Stimulated activated effector memory CD8-positive, alpha-beta T cell treated with anti-CD3 and anti-CD28 coated beads, Interleukin-12 subunit alpha, Interleukin-12 subunit beta, amount 100 ng/mL, for 72 hours (primary cell): ENCODE data around the gene SPACDR.

Experiments used
- ATAC-seq: fragments of 150-1000 bp; cut with Tn5 transposase; 2 replicates; pipeline ENCODE4 v1.10.0; 2021
- DNase-seq, 2 donors: peaks; one replicate each; pipeline ENCODE4 v3.0.0; 2021 to 2022; ENCODE audit warnings: low spot score in 2 of 2
- H3K27ac Mint-ChIP-seq: one replicate; pipeline ENCODE4 v1.8.0; 2022; ENCODE audit warnings: mild to moderate bottlenecking, mixed read lengths
- H3K36me3 Mint-ChIP-seq: one replicate; pipeline ENCODE4 v1.8.0; 2022; ENCODE audit warnings: mild to moderate bottlenecking, mixed read lengths
- H3K4me1 Mint-ChIP-seq: one replicate; pipeline ENCODE4 v1.8.0; 2022; ENCODE audit warnings: mixed read lengths
- H3K4me3 Mint-ChIP-seq: one replicate; pipeline ENCODE4 v1.8.0; 2022; ENCODE audit warnings: mild to moderate bottlenecking, mixed read lengths
- H3K9me3 Mint-ChIP-seq: one replicate; pipeline ENCODE4 v1.8.0; 2022; ENCODE audit warnings: mixed read lengths

The SPACDR gene

DNA sequence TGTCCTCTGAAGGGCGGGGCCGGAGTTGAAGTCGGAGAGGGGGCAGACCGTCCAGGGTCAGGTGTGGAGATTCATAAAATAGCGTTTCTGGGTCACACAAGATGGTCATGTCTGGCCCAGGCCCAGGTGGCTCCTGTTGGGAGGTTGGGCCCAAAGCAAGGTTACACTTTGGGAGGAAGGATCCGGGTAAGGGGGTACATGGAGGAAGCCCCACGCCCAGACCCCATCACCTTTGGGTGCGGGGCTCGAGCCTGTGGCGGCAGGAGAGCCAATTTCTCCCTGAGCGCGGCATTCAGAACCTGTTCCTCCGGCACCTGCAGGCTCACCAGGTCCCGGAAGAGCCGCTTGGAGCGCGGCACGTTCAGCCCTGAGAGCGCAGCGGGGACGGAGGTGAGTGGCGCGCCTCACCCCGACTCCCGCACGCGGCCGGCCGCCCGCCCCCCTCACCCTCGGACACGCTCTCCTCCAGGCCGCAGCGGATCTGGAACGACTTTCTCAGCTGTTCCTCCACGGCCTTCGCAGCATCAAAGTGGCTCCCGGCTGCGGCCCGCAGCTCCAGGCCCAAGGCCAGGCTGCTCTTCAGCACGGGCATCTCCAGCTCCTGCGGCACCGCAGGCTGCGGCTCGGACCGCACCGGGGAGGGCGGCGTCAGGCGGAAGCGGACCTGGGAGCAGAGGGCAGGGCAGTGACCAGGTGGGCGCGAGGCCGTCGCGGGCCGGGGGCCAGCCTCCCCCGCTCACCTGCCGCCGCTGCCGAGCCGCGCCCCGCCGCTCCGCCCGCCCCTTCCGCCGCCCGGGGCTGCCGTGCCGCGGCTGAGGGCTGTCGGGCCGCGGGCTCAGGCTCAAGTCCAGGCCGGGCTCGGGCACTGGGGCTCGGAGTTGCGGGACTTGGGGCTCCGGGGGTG lies 28.4 kb downstream of the SPACDR start:
- Mint-ChIP-seq H3K36me3 (peaks cover 57% of the 10 kb centered on the region), H3K27ac (peak overlapping the region; percentile 97), H3K4me3 (peak overlapping the region; percentile 95), H3K4me1 (peaks cover 47% of the 10 kb centered on the region), H3K9me3 (no peaks in the 10 kb centered on the region)
- peak; percentile 52 for ATAC-seq
- DNase-seq, result peak in 1 of 2 donors; percentile 71

DNA sequence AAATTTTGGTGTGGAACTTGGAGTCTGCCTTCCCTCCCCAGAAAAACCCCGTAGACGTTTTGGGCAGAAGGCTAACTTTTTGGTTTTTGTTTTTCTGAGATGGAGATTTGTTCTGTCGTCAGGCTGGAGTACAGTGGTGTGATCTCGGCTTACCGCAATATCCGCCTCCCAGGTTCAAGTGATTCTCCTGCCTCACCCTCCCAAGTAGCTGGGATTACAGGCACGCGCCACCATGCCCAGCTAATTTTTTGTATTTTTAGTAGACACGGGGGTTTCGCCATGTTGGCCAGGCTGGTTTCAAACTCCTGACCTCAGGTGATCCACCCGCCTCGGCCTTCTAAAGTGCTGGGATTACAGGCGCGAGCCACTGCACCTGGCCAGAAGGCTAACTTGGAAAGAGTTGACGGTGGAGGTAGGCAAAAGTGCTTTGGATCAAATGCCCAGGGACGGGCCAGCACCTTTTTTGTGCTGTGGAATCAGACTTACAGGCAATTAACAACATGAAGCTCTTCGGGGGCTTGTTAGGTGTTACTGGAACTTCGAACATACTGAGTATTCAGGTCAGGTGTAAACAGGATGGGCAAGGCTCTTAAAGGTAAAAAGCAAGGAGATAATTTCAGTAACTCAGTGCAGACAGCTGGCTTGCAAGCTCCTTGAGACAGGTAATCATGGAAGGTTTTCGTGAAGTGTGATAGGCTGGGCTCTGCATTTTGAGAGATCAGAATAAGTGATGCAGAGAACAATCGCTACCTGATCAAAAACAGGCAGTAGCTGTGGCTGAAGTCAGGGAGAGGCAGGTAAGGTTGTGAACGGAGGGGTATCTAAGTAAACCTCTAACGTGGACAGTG lies 29.5 kb downstream of the SPACDR start:
- ATAC-seq (no peak), DNase-seq (no peak)
- Mint-ChIP-seq H3K27ac (peak overlapping the region; percentile 95), H3K9me3 (no peaks in the 10 kb centered on the region), H3K4me3 (peak overlapping the region; percentile 95), H3K36me3 (peaks cover 69% of the 10 kb centered on the region), H3K4me1 (peaks cover 53% of the 10 kb centered on the region)

DNA sequence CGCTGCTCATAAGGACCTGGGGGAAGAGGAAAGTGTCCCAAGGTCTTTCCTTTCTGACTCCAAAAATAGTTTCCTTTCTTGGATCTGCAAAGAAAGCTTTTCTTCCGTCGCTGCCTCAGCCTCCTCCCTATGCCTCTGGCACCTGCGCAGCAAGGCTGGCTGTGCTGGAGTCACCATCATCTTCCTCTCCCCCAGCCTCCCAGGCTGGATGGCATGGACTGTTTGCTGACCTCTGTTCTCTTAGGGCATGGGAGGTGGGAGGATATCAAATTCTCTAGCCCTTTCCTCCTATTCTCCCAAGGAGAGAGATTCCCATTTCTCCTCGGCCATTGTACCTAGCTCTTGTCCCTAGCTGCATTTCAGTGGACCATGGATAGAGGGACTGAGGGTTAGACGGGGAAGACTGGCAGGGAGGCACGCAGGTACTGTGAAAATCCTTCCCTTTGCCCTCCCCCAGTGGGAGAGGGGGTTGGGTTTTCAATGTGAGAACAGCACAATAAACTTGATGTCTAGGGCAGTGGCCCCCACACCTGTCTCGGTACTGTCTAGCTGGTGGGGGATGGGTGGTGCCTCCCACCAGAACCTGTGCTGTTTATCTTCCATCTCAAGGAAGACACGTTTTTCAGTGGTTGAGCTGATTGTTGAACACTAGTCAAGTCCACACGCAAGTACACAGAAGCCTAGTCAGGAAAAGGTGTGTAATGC lies 30.3 kb downstream of the SPACDR start:
- Mint-ChIP-seq H3K4me1 (peaks cover 61% of the 10 kb centered on the region), H3K36me3 (peaks cover 76% of the 10 kb centered on the region), H3K9me3 (no peaks in the 10 kb centered on the region), H3K4me3 (peak overlapping the region; percentile 95), H3K27ac (peak overlapping the region; percentile 95)
- ATAC-seq (no peak), DNase-seq (no peak)

DNA sequence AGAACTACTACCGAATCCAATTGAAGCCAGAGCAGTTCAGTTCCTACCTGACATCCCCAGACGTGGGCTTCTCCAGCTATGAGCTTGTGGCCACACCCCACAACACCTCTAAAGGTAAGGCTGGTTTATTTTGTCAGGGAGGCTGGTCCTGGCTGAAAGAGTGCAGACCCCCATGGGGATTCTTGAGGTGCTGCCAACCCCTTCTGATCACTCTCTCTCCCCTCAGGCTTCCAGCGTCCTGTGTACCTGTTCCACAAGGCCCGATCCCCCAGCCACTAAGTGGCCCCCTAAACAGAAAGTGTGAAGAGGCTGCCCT lies 30.8 kb downstream of the SPACDR start:
- Mint-ChIP-seq H3K9me3 (no peaks in the 10 kb centered on the region), H3K4me1 (peaks cover 66% of the 10 kb centered on the region), H3K4me3 (peak overlapping the region; percentile 95), H3K27ac (peak overlapping the region; percentile 95), H3K36me3 (peaks cover 81% of the 10 kb centered on the region)
- ATAC-seq (no peak), DNase-seq (no peak)

DNA sequence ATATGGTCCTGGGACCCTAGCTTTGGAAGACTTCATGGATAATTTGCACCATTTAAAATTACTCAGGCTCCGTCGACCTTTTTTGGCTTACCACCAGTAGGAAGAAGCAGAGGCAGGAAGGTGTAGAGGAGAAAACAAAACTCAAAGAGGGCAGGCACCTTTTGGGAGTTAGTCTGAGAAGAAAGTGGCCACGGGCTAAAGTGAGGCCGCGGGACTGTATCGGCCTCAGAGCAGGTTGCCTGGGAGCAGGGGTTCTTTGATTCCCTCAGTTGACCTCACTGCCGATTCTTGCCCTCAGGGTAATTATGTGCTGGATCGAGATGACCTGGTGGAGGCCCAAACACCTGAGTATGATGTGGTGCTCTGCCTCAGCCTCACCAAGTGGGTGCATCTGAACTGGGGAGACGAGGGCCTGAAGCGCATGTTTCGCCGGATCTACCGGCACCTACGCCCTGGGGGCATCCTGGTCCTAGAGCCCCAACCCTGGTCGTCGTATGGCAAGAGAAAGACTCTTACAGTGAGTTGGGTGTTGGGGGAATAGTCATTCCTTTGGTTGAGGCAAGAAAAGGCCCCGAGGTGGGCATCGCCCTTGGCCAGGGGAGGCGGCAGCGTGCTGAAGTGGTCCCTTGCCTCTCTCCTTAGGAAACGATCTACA lies 31.3 kb downstream of the SPACDR start:
- Mint-ChIP-seq H3K4me3 (peak overlapping the region; percentile 95), H3K36me3 (peaks cover 86% of the 10 kb centered on the region)
- no peak for ATAC-seq

DNA sequence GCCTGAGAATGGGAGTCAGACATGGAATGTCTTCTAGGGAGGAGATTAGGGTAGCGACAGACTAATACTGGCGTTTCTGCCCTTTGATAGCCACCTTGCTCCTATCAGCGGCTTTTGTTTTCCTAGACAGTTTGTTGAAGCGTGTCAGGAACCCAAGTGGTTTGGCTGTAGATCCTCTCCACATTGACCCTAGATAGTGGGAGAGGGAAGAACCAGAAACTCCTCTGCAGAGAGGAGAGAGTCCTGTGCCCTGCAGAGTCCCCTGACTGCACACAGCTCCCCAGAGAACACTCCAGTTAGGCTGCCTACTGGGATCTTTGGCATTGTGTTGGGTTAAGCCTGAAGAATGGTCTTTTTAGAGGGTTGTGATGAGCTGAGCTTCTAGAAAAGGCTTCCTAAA lies 32.0 kb downstream of the SPACDR start:
- H3K36me3 Mint-ChIP-seq, result peaks cover 86% of the 10 kb centered on the region
- H3K4me3 Mint-ChIP-seq, result peak overlapping the region; percentile 95
- DNase-seq (no peak), ATAC-seq (no peak)
- no peaks in the 10 kb centered on the region for H3K9me3 Mint-ChIP-seq
- H3K27ac Mint-ChIP-seq, result peak overlapping the region; percentile 100
- H3K4me1 Mint-ChIP-seq, result peaks cover 71% of the 10 kb centered on the region

More for the DNA sequence above, 31.3 kb downstream of the SPACDR start:
- no peaks in the 10 kb centered on the region for H3K9me3 Mint-ChIP-seq
- H3K27ac Mint-ChIP-seq, result peak overlapping the region; percentile 100
- no peak for DNase-seq
- peaks cover 71% of the 10 kb centered on the region for H3K4me1 Mint-ChIP-seq

DNA sequence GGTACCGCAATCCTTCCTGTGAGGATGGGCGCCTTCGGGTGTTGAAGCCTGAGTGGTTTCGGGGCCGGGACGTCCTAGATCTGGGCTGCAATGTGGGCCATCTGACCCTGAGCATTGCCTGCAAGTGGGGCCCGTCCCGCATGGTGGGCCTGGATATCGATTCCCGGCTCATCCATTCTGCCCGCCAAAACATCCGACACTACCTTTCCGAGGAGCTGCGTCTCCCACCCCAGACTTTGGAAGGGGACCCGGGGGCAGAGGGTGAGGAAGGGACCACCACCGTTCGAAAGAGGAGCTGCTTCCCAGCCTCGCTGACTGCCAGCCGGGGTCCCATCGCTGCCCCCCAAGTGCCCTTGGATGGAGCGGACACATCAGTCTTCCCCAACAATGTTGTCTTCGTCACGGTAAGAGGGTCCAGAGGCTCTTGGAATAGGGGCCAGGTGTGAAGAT lies 32.7 kb downstream of the SPACDR start:
- Mint-ChIP-seq H3K4me1 (peaks cover 71% of the 10 kb centered on the region), H3K27ac (peak overlapping the region; percentile 100), H3K36me3 (peaks cover 83% of the 10 kb centered on the region), H3K4me3 (peak overlapping the region; percentile 95), H3K9me3 (no peaks in the 10 kb centered on the region)
- ATAC-seq, result no peak
- DNase-seq, result no peak

DNA sequence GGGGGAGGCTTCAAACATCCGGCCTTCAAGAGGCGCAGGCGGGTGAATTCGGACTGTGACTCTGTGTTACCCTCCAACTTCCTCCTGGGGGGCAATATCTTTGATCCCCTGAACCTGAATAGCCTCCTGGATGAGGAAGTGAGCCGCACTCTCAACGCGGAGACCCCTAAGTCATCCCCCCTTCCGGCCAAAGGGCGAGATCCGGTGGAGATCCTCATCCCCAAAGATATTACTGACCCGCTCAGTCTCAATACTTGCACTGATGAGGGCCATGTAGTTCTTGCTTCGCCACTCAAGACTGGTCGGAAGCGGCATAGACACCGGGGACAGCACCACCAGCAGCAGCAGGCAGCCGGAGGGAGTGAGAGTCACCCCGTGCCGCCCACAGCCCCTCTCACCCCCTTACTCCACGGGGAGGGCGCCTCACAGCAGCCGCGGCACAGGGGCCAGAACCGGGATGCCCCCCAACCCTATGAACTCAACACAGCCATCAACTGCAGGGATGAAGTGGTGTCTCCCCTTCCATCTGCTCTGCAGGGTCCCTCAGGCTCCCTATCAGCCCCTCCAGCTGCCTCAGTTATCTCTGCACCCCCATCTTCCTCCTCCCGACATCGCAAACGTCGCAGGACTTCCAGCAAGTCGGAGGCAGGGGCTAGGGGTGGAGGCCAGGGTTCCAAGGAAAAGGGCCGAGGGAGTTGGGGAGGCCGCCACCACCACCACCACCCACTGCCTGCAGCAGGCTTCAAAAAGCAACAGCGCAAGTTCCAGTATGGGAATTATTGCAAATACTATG lies 33.4 kb downstream of the SPACDR start:
- Mint-ChIP-seq H3K36me3 (peaks cover 79% of the 10 kb centered on the region), H3K4me1 (peaks cover 71% of the 10 kb centered on the region), H3K27ac (peak overlapping the region; percentile 100), H3K9me3 (no peaks in the 10 kb centered on the region), H3K4me3 (peak overlapping the region; percentile 95)
- DNase-seq (no peak), ATAC-seq (peak; percentile 1)

DNA sequence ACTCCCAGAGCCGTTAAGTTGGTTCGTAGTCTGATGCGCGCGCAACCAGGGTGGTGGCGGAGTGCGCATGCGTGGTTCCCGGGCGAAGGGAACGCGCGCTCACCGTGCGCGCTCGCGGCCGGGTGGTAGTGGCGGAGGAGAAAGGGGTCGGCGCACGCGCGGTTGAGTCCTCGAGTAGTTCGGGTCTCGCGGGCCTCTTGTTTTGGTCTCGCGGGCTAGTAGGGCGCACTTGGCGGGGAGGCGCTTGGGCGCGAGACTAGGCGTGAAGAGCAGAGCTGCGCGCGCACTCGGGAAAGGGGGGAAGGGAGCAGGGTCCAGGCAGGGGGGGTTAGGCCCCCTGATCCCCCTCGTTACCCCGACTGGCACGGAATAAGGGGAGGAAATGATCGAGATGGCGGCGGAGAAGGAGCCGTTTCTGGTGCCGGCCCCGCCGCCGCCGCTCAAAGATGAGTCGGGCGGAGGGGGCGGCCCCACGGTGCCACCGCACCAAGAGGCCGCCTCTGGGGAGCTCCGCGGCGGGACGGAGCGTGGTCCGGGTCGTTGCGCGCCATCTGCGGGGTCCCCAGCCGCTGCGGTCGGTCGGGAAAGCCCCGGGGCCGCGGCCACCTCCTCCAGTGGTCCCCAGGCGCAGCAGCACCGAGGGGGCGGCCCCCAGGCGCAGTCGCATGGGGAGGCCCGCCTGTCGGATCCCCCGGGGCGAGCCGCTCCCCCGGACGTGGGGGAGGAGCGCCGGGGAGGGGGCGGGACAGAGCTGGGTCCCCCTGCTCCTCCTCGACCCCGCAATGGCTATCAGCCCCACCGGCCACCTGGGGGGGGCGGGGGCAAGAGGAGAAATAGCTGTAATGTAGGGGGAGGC lies 34.2 kb downstream of the SPACDR start, which contains the start of gene MEPCE:
Gene MEPCE, plus strand, starts transcription at position 195 of the 856 bp plus-strand sequence. Its CDS starts 188 bp downstream, at position 383.
- ATAC-seq (peak; percentile 61), DNase-seq (peak; percentile 97 to 100)
- peak within 1 kb of the TSS; percentile 95 for H3K4me3 Mint-ChIP-seq
- H3K27ac Mint-ChIP-seq, result peak within 1 kb of the TSS; percentile 100
- peaks cover 66% of the 10 kb centered on the region for H3K4me1 Mint-ChIP-seq
- H3K9me3 Mint-ChIP-seq, result no peaks in the 10 kb centered on the region
- peaks cover 71% of the 10 kb centered on the region for H3K36me3 Mint-ChIP-seq

DNA sequence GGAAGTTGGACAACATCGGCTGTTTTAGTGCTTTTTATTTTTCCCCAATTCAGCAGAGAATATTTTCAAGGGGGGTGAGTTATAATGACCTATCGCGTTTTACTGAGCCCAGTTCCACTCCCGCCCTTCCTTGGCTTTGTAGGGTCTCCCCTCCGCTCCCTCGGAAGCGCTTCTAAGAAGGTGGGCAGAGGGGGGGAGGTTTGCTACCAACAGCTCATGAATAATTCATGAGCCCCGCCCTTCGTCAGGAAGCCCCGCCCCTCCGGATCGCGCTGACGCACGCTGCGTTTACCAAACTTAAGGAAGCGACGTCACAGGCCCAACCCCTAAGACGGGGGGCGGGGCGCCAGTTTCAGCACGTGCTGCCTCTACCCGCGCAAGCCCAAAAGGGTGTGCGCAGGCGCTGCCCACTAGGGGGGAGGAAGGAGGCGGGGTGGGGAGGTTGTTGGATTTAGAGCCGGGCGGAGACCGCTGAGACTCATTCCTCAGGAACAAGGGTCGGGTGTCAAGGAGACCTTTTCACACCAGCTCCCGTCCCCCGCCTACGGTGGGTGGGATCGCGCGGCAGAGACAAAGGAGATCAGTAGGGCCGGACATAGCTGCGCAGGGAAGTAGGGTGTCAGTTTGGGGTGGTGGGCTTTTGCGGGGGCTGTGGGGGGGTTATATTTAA lies 35.0 kb downstream of the SPACDR start:
- peak; percentile 100 for DNase-seq
- Mint-ChIP-seq H3K4me3 (peak overlapping the region; percentile 95), H3K4me1 (peaks cover 58% of the 10 kb centered on the region), H3K36me3 (peaks cover 64% of the 10 kb centered on the region), H3K27ac (peak overlapping the region; percentile 100), H3K9me3 (no peaks in the 10 kb centered on the region)
- peak; percentile 71 for ATAC-seq

DNA sequence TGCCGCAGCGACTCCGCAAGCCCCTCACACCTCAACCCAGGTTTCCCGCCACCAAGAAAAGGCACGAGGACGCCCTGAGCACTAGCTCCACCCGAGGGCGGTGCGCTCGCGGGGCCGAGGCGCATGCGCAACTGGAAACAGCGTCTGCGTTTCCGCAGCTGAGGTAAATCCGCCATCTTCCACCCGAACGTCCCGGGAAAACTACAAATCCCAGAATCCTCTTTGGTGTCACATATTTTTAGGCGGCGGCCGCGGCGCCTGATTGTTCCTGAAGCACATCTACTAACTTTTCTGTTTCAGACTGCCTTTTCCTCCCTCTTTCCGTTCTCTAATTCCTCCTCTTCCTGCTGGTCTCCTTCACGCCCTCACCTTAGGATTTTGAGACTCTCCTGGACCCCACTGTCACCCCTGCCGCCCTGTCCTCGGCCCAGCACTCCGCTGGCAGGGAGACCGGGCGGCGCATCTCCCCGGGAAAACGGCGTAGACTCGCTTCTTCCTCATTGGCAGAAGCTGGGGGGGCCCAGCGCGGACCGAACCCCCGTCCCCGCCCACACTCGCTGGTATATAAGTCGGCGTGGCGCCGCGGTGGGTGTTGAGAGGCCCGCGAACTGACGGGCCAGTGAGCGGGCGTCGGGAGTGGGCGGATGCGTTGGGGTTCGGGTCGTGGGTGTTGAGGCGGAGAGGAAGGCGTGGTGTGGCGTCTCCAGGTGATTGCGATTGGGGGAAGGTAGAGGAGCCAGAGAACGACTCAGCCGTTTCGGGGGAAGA lies 35.7 kb downstream of the SPACDR start, which contains the start of gene ZCWPW1:
Gene ZCWPW1, minus strand, starts transcription at position 505 of the 768 bp plus-strand sequence. CDS start 8,054 bp downstream, outside the sequence.
- DNase-seq (peak; percentile 97 to 99), ATAC-seq (peak; percentile 68)
- Mint-ChIP-seq H3K4me3 (peak within 1 kb of the TSS; percentile 95), H3K36me3 (peaks cover 57% of the 10 kb centered on the region), H3K27ac (peak within 1 kb of the TSS; percentile 100), H3K9me3 (no peaks in the 10 kb centered on the region), H3K4me1 (peaks cover 51% of the 10 kb centered on the region)

DNA sequence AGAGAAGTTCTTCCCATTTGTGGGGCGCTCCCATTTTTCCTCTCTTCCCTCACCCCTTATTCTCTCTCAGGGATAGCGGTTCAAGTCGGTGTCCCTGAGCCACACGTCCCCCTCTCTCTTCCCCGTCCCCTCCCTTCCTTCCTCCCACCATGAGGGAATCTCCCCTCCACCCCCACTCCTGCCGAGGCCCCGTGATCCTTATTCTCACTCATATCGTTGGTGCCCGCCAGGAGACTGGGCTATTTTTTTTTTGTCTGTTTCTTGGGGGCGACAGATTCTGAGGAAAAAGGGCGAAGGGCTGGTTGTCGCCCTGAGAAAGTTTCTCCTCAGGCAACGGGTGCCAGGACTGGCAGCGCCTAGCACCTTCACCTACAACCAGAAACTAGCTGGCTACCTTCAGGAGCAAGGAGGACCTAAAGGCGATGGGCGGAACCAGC lies 36.3 kb downstream of the SPACDR start:
- peak overlapping the region; percentile 95 for H3K4me3 Mint-ChIP-seq
- DNase-seq, result no peak
- no peak for ATAC-seq
- peak overlapping the region; percentile 100 for H3K27ac Mint-ChIP-seq
- peaks cover 46% of the 10 kb centered on the region for H3K4me1 Mint-ChIP-seq
- H3K36me3 Mint-ChIP-seq, result peaks cover 51% of the 10 kb centered on the region
- H3K9me3 Mint-ChIP-seq, result no peaks in the 10 kb centered on the region
